ENCODE measurements around the gene INPP5A.

DNA sequence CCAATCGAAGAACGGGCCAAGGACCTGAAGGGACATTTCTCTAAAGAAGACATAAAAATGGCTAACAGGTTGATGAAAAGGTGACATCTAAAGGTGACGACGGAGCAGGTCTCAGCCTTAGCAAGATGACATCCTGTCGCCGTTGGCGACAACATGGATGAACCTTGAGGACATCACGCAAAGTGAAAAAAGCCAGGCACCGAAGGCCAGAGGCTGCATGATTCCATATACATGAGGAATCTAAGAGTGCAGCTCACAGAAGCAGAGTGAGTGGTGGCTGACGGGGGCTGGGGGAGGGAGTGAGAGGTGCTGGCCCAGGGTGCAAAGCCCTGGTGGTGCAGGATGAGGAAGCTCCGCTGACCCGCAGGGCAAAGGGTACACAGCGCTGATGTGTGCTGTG, 282.5 kb downstream of the INPP5A start:
- TF ChIP-seq POLR2A (IDR thresholded peaks at IDR 0.05; ENCODE audit: low read depth, low read length) = no peak
- TF ChIP-seq TAF1 (IDR thresholded peaks at IDR 0.05; ENCODE audit: low read depth, low read length) = no peak
- TF ChIP-seq POLR2AphosphoS5 (IDR thresholded peaks at IDR 0.05; ENCODE audit: low read depth, low read length) = no peak
- TF ChIP-seq PAX5 (IDR thresholded peaks at IDR 0.05; ENCODE audit: insufficient read depth, low read length, severe bottlenecking) = no peak
